H1 (cell line): ENCODE measurements around the gene ANXA5.

ENCODE experiments used
- BRCA1 ChIP-seq: IDR thresholded peaks from 2 replicates; pipeline ENCODE4 v1.6.1; 2012; ENCODE audit warnings: low read depth, low read length, improper control_type of control experiment
- CREB1 ChIP-seq: IDR thresholded peaks from 2 replicates; pipeline ENCODE4 v1.6.1; 2012; ENCODE audit warnings: inconsistent platforms
- EGR1 ChIP-seq: IDR thresholded peaks from 2 replicates; pipeline ENCODE4 v1.6.1; 2011; ENCODE audit warnings: low read depth, low read length, borderline replicate concordance
- EP300 ChIP-seq, 2 experiments: IDR thresholded peaks; 1 replicate in 1 of 2; 2 replicates in 1 of 2; pipeline ENCODE4 v1.6.1; 2011 to 2012; ENCODE audit warnings: low read depth in 2 of 2, low read length in 2 of 2, mild to moderate bottlenecking in 2 of 2, borderline replicate concordance in 1 of 2, inconsistent platforms in 1 of 2, moderate library complexity in 1 of 2
- EZH2 ChIP-seq: fragments of 200-600 bp; sonication (generic); IDR thresholded peaks from 2 replicates; pipeline ENCODE4 v1.7.1; 2012; ENCODE audit warnings: low read depth, mild to moderate bottlenecking, moderate library complexity, low read length, inconsistent platforms; ENCODE audit not compliant: severe bottlenecking
- NRF1 ChIP-seq: IDR thresholded peaks from 2 replicates; pipeline ENCODE4 v1.6.1; 2011; ENCODE audit warnings: mild to moderate bottlenecking, low read depth, low read length, improper control_type of control experiment
- POLR2A ChIP-seq, 2 experiments: IDR thresholded peaks; 1 replicate in 1 of 2; 2 replicates in 1 of 2; pipeline ENCODE4 v1.6.1; 2011; ENCODE audit warnings: low read depth in 2 of 2, low read length in 2 of 2, mild to moderate bottlenecking in 2 of 2; ENCODE audit errors: control extremely low read depth in 1 of 2
- POLR2AphosphoS5 ChIP-seq: IDR thresholded peaks from 2 replicates; pipeline ENCODE4 v1.6.1; 2011; ENCODE audit warnings: low read depth, low read length
- RAD21 ChIP-seq, 2 experiments: IDR thresholded peaks in 1 of 2; conservative IDR thresholded peaks in 1 of 2; 2 replicates each; pipeline ENCODE4 v1.6.1; 2011; ENCODE audit warnings: low read depth in 2 of 2, low read length in 2 of 2, improper control_type of control experiment in 1 of 2, inconsistent platforms in 1 of 2, mild to moderate bottlenecking in 1 of 2, moderate library complexity in 1 of 2
- SP4 ChIP-seq: IDR thresholded peaks from 2 replicates; pipeline ENCODE4 v1.6.1; 2012; ENCODE audit warnings: low read length, inconsistent platforms
- SRF ChIP-seq: IDR thresholded peaks from 2 replicates; pipeline ENCODE4 v1.6.1; 2011; ENCODE audit warnings: mild to moderate bottlenecking, low read depth, low read length, moderate library complexity
- TBP ChIP-seq: IDR thresholded peaks from 2 replicates; pipeline ENCODE4 v1.6.1; 2011; ENCODE audit warnings: low read depth, low read length, improper control_type of control experiment
- TF ChIP-seq, protein P1 (sequence below), 3 experiments: IDR thresholded peaks; 1 replicate in 2 of 3; 2 replicates in 1 of 3; pipeline versions ENCODE4 v1.5.1 to v1.6.1; 2011; ENCODE audit warnings: low read length in 3 of 3, mild to moderate bottlenecking in 3 of 3, inconsistent platforms in 2 of 3, low read depth in 1 of 3, moderate library complexity in 1 of 3; ENCODE audit not compliant: insufficient read depth in 1 of 3; ENCODE audit errors: control extremely low read depth in 1 of 3

DNA sequence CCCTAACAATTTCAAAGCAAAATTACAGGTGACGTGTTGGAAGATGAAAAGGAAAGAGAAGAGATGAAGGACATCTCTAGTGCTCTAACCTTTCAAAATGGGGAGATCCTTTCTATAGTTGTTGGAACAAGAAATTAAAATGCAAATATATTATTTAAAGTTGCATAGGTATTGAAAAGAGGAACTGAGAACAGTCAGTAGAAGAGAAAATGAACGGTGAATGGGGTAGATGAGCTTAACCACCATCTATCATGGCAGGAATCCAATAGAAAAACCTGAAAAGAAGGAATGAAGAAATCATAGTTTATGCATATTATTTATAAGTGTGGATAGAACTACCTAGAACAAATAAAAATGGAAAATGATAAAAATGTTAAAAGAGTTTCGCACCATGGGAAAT lies 42.0 kb downstream of the ANXA5 start:
- TF ChIP-seq EGR1 (no peak), CREB1 (no peak), POLR2AphosphoS5 (no peak), SRF (no peak), POLR2A (IDR thresholded peaks at IDR 0.05; ENCODE audit: control extremely low read depth in 1 of 2, low read depth in 2 of 2, low read length in 2 of 2) (no peak), TBP (no peak), EZH2 (no peak), BRCA1 (no peak), RAD21 (IDR thresholded peaks at IDR 0.05 in 1 of 2, conservative IDR thresholded peaks at IDR 0.05 in 1 of 2; ENCODE audit: low read depth in 2 of 2, low read length in 2 of 2) (no peak), SP4 (no peak), NRF1 (no peak), EP300 (IDR thresholded peaks at IDR 0.05; ENCODE audit: borderline replicate concordance in 1 of 2, low read depth in 2 of 2, low read length in 2 of 2) (no peak)
- TF ChIP-seq, protein P1, sequence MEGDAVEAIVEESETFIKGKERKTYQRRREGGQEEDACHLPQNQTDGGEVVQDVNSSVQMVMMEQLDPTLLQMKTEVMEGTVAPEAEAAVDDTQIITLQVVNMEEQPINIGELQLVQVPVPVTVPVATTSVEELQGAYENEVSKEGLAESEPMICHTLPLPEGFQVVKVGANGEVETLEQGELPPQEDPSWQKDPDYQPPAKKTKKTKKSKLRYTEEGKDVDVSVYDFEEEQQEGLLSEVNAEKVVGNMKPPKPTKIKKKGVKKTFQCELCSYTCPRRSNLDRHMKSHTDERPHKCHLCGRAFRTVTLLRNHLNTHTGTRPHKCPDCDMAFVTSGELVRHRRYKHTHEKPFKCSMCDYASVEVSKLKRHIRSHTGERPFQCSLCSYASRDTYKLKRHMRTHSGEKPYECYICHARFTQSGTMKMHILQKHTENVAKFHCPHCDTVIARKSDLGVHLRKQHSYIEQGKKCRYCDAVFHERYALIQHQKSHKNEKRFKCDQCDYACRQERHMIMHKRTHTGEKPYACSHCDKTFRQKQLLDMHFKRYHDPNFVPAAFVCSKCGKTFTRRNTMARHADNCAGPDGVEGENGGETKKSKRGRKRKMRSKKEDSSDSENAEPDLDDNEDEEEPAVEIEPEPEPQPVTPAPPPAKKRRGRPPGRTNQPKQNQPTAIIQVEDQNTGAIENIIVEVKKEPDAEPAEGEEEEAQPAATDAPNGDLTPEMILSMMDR (IDR thresholded peaks at IDR 0.05; ENCODE audit: control extremely low read depth in 1 of 3, insufficient read depth in 1 of 3, low read depth in 1 of 3, low read length in 3 of 3), result no peak
